Naive thymus-derived CD8-positive, alpha-beta T cell (primary cell): ENCODE data around the gene ZNF641. TPM values are rescaled to one million over a fixed set of nuclear protein-coding genes. Genes with fewer than 3 reads are reported as not detected.

ENCODE experiments used
- ATAC-seq, 2 donors: fragments of 150-1000 bp; cut with Tn5 transposase in 1 of 2; sonication (Bioruptor Pico), chemical (Tn5 transposase) in 1 of 2; 1 replicate in 1 of 2; 2 replicates in 1 of 2; pipeline ENCODE4 v1.10.0; 2021; ENCODE audit warnings: mild to moderate bottlenecking in 2 of 2, moderate library complexity in 2 of 2
- POLR2A ChIA-PET: fragments of 350-600 bp; sonication (Branson Sonifier 250); formaldehyde crosslinking; loops from one replicate; lab custom pipeline; 2021; ENCODE audit warnings: antibody characterized with exemption; lab: Charles Lee
- DNase-seq, 10 donors: peaks; one replicate each; pipeline versions ENCODE4 v3.0.0 to v3.0.0-alpha.2; 2020 to 2022
- H3K27ac Mint-ChIP-seq, 10 donors: one replicate each; pipeline ENCODE4 v1.8.0; 2020 to 2022; ENCODE audit warnings: mild to moderate bottlenecking in 10 of 10, mixed read lengths in 10 of 10, moderate library complexity in 4 of 10, inconsistent platforms in 1 of 10
- H3K27me3 Mint-ChIP-seq, 5 donors: one replicate each; pipeline ENCODE4 v1.8.0; 2021 to 2022; ENCODE audit warnings: mixed read lengths in 5 of 5
- H3K36me3 Mint-ChIP-seq, 3 donors: one replicate each; pipeline ENCODE4 v1.8.0; 2020 to 2022; ENCODE audit warnings: mixed read lengths in 3 of 3, mild to moderate bottlenecking in 2 of 3, inconsistent platforms in 1 of 3
- H3K4me1 Mint-ChIP-seq, 4 donors: one replicate each; pipeline ENCODE4 v1.8.0; 2021 to 2022; ENCODE audit warnings: mixed read lengths in 4 of 4
- H3K4me3 Mint-ChIP-seq, 10 donors: one replicate each; pipeline ENCODE4 v1.8.0; 2020 to 2022; ENCODE audit warnings: mild to moderate bottlenecking in 10 of 10, mixed read lengths in 10 of 10, moderate library complexity in 6 of 10, inconsistent platforms in 1 of 10
- H3K9me3 Mint-ChIP-seq, 9 donors: one replicate each; pipeline ENCODE4 v1.8.0; 2020 to 2022; ENCODE audit warnings: mixed read lengths in 9 of 9, mild to moderate bottlenecking in 3 of 9, inconsistent platforms in 1 of 9, moderate library complexity in 1 of 9
- polyA plus RNA-seq, 3 donors: library from polyadenylated mRNA; unstranded; fragments of 300-500 nt; fragmentation: Illumina TruSeq; gene quantifications; one replicate each; pipeline ENCODE4 v1.2.3, GENCODE V29; 2021
- total RNA-seq, 8 experiments: library from RNA in 2 of 8; stranded (reverse) in 2 of 8; gene quantifications; one replicate each; pipeline ENCODE4 v1.2.3 and lab custom pipeline; 2021 to 2026

The ZNF641 gene
- total and polyA plus RNA-seq, 5 experiments from 2014 or later, result 10.4 to 40.8 (median 15.8) TPM

DNA sequence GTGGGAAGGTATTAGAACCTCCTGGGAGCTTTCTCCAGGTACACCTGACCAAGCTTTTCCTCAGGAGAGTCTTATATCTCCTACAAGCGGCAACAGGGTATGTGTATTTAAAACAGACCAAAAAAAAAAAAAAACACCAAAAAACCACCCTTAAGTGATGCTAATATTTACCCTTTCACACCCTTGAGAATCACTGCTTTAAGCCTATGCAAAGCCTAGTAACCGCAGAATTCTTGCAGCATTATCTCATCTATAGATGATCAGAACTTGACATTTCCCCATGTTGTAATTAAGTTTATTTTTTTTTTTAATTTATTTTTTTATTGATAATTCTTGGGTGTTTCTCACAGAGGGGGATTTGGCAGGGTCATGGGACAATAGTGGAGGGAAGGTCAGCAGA, 19.3 kb downstream of the ZNF641 start:
- DNase-seq (no peak), ATAC-seq (no peak)
- Mint-ChIP-seq H3K27ac (no peak overlapping the region), H3K36me3 (no peaks in the 10 kb centered on the region), H3K4me3 (no peak overlapping the region), H3K4me1 (peaks cover 4 to 17% (median 14%) of the 10 kb centered on the region in 4 donors), H3K27me3 (peaks cover under 1 to 2% (median 1%) of the 10 kb centered on the region in 5 donors), H3K9me3 (peaks cover 0 to 2% (median 0%) of the 10 kb centered on the region in 9 donors)
- POLR2A ChIA-PET, result interaction anchor here (0.7 kb wide), 1 partner anchor 473 kb away, joined by 4 read pairs; no protein-coding TSS in a partner anchor

DNA sequence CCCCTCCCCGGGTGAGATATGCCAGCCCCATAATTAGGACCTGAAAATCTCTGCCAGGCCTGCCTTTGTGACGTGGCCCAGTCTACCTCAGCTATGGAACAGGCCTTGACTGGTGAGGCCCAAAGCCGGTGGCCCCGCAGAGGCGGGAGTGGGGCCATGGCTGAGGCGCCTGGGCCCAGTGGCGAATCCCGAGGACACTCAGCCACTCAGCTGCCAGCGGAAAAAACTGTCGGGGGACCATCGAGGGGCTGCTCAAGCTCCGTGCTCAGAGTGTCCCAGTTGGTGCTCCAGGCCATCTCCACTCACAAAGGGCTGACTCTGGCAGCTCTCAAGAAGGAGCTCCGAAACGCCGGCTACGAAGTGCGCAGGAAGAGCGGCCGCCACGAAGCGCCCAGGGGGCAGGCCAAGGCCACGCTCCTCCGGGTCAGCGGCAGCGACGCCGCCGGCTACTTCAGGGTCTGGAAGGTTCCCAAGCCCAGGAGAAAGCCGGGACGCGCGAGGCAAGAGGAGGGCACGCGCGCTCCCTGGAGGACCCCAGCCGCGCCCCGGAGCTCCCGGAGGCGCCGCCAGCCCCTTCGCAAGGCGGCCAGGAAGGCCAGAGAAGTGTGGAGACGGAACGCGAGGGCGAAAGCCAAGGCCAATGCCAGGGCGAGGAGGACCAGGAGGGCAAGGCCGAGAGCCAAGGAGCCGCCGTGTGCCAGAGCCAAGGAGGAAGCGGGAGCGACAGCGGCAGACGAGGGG, 21.4 kb downstream of the ZNF641 start:
- Mint-ChIP-seq H3K27ac (no peak overlapping the region), H3K27me3 (peaks cover 5 to 11% (median 7%) of the 10 kb centered on the region in 5 donors), H3K4me3 (no peak overlapping the region), H3K36me3 (peaks cover 0 to 4% (median 2%) of the 10 kb centered on the region in 3 donors), H3K4me1 (peaks cover 3 to 13% (median 7%) of the 10 kb centered on the region in 4 donors), H3K9me3 (peaks cover 0 to 5% (median 0%) of the 10 kb centered on the region in 9 donors)
- DNase-seq (no peak), ATAC-seq (no peak)
- POLR2A ChIA-PET, result no interaction called here

DNA sequence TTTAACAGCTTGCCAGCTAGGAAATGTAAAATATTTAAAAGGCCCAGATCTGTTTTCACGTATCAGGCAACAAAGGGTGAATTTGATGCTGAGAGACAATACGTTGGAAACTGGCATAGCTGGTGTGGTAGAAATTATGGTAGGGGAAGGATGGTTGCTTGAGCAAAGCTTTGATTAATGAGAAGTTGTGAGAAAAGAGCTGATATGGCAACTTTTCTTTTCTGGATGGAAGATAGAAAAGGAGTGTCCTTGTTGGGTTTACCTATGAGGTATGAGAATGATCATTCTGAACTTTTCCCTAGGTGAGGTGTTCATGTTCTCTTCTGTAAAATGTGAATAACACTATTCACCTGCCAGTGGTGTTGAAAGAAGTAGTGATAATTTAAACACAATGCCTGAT, 34.2 kb downstream of the ZNF641 start:
- H3K4me1 Mint-ChIP-seq, result peaks cover 0 to 1% (median 0%) of the 10 kb centered on the region in 4 donors
- H3K27ac Mint-ChIP-seq, result no peak overlapping the region
- no peak overlapping the region for H3K4me3 Mint-ChIP-seq
- no peaks in the 10 kb centered on the region for H3K27me3 Mint-ChIP-seq
- ATAC-seq, result no peak
- peaks cover 0 to 31% (median 17%) of the 10 kb centered on the region in 9 donors for H3K9me3 Mint-ChIP-seq
- DNase-seq, result no peak
- POLR2A ChIA-PET, result interaction anchor here (1.1 kb wide), 1 partner anchor 119 kb away, joined by 3 read pairs; no protein-coding TSS in a partner anchor
- H3K36me3 Mint-ChIP-seq, result peaks cover 0 to 19% (median 2%) of the 10 kb centered on the region in 3 donors

DNA sequence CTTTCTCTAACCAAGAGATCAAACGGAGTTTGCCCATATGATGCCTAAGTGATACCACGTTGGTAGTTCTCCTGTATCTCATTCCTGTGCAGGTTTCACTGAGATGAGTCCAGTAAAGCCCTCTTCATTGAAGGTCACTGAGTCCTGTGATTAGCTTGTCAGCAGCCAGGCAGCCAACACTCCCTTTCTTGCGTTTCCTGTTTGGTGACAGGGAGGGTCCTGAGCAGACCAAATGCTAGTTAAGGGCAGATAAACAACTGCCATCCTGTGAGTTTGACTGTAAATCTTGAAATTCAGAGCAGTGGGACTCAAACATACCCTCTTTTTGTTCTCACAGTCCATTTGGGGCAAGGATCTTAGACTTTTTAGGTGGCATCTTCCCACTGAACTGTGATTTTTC, 39.4 kb downstream of the ZNF641 start:
- POLR2A ChIA-PET, result no interaction called here
- H3K4me3 Mint-ChIP-seq, result no peak overlapping the region
- H3K27me3 Mint-ChIP-seq, result no peaks in the 10 kb centered on the region
- peaks cover 0 to 9% (median 0%) of the 10 kb centered on the region in 3 donors for H3K36me3 Mint-ChIP-seq
- peaks cover 0 to 9% (median 4%) of the 10 kb centered on the region in 9 donors for H3K9me3 Mint-ChIP-seq
- H3K4me1 Mint-ChIP-seq, result peaks cover 0 to 5% (median 1%) of the 10 kb centered on the region in 4 donors
- DNase-seq, result no peak
- H3K27ac Mint-ChIP-seq, result no peak overlapping the region
- ATAC-seq, result no peak

DNA sequence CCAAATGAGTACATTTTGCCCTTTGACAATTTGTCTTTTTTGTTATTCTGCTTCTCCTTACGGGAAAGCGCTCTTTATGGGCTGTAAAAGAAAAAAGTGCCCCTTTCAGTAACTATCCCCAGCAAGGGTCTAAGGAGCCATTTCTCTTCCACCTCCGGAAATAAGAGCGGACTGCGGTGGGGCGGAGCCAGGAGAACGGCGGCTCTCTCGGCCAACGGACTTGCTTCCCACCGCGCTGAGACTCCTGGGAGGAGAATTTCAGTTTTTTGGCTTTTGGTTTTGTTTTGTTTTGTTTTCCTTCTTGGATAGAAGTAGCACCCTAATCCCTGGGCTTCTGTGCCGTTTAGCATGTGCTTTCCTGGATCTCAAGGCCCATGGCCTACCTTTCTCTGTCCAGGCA, 43.5 kb downstream of the ZNF641 start:
- Mint-ChIP-seq H3K36me3 (no peaks in the 10 kb centered on the region), H3K4me1 (peaks cover 0 to 5% (median 1%) of the 10 kb centered on the region in 4 donors), H3K27ac (no peak overlapping the region), H3K9me3 (no peaks in the 10 kb centered on the region), H3K4me3 (no peak overlapping the region), H3K27me3 (no peaks in the 10 kb centered on the region)
- ATAC-seq (no peak), DNase-seq (no peak)
- POLR2A ChIA-PET, result no interaction called here

DNA sequence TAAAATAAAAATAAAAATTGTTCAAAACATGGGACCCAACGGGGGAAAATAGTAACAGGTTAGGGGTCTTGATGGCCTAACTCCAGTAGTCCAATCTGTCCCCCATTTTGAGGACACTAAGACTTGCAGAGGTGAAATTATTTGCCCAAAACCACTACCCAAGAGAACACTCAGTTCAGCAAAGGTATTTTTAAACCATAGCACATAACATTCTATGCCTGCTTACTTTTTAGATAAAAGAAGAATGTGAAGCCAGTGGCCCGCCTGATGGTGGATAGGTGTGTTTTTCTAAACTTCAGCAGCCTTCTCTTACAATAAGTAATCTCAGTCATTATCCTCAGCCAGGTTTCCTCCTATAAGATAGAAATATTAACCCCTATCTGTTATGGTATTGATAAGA, 45.5 kb downstream of the ZNF641 start:
- Mint-ChIP-seq H3K27ac (no peak overlapping the region), H3K4me1 (no peaks in the 10 kb centered on the region), H3K9me3 (no peaks in the 10 kb centered on the region), H3K27me3 (no peaks in the 10 kb centered on the region), H3K36me3 (no peaks in the 10 kb centered on the region), H3K4me3 (no peak overlapping the region)
- ATAC-seq (no peak), DNase-seq (no peak)
- POLR2A ChIA-PET, result no interaction called here

DNA sequence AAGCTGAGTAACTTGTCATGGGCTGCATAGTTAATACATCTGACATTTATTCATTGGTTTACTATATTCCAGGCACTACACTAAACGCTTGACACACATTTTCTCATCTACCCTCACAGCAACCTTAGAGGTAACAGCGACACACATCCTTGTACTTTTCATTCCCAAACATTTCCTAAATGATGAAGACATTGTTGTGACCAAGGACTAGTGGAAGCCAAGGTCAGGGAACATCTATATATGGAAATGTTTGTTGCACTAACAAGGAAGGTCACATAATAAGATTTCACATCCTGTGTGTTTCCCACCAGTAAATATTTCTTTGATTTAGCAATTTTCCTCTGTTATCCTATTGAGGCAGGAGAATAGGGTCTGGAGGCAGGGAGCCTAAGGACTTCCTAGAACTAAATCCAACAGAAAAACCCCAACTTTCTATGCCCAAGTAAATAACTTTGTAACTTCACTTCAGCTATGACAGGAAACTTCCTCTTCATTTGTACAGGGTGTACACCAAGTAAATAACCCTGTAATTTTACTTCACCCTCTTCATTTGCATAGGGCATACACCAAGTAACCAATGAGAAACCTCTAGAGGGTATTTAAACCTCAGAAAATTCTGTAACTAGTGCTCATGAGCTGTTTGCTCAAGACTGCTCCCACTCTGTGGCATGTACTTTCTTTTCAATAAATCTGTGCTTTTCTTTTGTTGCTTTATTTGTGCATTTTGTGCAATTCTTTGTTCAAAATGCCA, 48.4 kb downstream of the ZNF641 start:
- peaks cover 0 to under 1% (median 0%) of the 10 kb centered on the region in 5 donors for H3K27me3 Mint-ChIP-seq
- no peaks in the 10 kb centered on the region for H3K9me3 Mint-ChIP-seq
- no peak overlapping the region for H3K4me3 Mint-ChIP-seq
- no peaks in the 10 kb centered on the region for H3K36me3 Mint-ChIP-seq
- H3K27ac Mint-ChIP-seq, result no peak overlapping the region
- POLR2A ChIA-PET, result no interaction called here
- no peak for DNase-seq
- ATAC-seq, result no peak
- no peaks in the 10 kb centered on the region for H3K4me1 Mint-ChIP-seq

DNA sequence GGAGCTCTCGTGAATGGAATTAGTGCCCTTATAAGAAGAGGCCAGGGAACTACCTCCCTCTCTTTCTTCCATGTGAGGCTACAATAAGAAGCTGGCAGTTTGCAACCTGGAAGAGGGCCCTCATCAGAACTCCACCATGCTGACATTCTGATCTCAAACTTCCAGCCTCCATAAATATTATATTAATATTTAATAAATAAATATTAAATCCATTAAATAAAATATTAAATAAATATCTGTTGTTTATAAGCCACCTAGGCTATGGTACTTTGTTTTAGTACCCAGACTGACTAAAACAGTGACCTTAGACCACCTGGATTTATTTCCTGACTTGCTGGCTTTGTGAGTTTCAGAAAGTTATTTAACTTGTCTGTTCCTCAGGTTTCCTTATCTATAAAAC, 49.9 kb downstream of the ZNF641 start:
- DNase-seq (no peak), ATAC-seq (no peak)
- no peak overlapping the region for H3K4me3 Mint-ChIP-seq
- POLR2A ChIA-PET, result no interaction called here
- H3K4me1 Mint-ChIP-seq, result peaks cover 9 to 13% (median 10%) of the 10 kb centered on the region in 4 donors
- no peaks in the 10 kb centered on the region for H3K9me3 Mint-ChIP-seq
- no peak overlapping the region for H3K27ac Mint-ChIP-seq
- no peaks in the 10 kb centered on the region for H3K36me3 Mint-ChIP-seq
- H3K27me3 Mint-ChIP-seq, result peaks cover 0 to 9% (median 4%) of the 10 kb centered on the region in 5 donors

DNA sequence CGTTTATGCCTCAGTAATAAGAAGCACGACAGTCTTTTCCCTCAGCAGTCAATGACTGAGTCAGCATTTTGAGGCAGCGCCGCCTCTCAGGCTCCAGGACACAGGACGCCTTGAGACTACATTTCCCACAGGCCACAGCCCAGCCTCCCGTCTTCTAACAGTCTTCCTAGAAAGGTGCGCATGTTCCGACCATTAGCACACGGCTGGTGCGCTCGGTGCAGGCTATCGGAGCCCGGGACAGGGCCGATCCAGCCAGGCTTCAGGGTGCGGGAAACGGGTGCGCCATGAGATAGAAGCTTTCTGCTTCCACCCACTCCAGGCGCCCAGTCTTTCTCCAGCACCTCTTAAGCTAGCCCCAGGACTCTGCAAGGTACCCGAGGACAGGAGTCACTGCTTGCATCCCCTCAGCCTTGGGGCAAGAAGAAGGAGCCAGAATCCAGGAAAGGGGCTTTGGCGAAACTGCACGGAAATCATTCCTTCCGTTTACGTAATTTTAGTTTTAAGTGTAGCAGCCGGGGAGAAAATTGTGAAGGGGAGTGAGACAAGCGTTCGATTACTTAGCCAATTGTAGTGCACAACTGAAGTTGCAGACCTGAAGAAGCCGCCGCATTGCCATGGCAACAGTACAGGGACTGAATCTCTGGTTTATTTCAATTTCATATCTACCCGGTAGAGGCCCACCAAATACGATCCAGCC, 54.0 kb downstream of the ZNF641 start:
- DNase-seq (peak in 9 of 10 donors; percentile 11 to 72 (median 35)), ATAC-seq (peak; percentile 92 to 96)
- H3K9me3 Mint-ChIP-seq, result no peaks in the 10 kb centered on the region
- H3K27me3 Mint-ChIP-seq, result peaks cover 0 to 9% (median 4%) of the 10 kb centered on the region in 5 donors
- H3K36me3 Mint-ChIP-seq, result no peaks in the 10 kb centered on the region
- peak overlapping the region; percentile 81 to 95 (median 86) for H3K4me3 Mint-ChIP-seq
- POLR2A ChIA-PET, result interaction anchor here (1.0 kb wide), 1 partner anchor 114 kb away, joined by 3 read pairs; no protein-coding TSS in a partner anchor
- peaks cover 9 to 13% (median 10%) of the 10 kb centered on the region in 4 donors for H3K4me1 Mint-ChIP-seq
- H3K27ac Mint-ChIP-seq, result peak overlapping the region in 8 of 10 donors; percentile 2 to 85 (median 60)

DNA sequence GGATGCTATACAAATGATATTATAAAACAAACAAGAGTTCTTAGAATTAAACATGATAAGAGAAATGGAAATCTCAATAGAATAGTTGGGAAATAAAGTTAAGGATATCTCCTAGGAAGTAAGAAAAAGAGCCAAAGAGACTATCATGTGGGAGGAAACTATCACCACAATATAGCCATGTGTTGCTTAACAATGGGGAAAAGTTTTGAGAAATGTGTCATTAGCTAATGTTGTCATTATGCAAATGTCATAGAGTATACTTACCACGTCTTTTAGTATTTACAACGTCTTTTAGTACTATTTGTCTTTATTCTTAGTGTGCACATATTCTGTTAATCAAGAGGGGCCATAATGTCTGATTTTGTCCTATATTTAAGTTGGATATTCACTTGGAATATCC, 58.7 kb downstream of the ZNF641 start:
- Mint-ChIP-seq H3K4me3 (no peak overlapping the region), H3K27ac (no peak overlapping the region), H3K27me3 (peaks cover 0 to 11% (median 4%) of the 10 kb centered on the region in 5 donors), H3K36me3 (no peaks in the 10 kb centered on the region), H3K4me1 (peaks cover 9 to 11% (median 10%) of the 10 kb centered on the region in 4 donors), H3K9me3 (no peaks in the 10 kb centered on the region)
- no peak for DNase-seq
- ATAC-seq, result no peak
- POLR2A ChIA-PET, result no interaction called here

DNA sequence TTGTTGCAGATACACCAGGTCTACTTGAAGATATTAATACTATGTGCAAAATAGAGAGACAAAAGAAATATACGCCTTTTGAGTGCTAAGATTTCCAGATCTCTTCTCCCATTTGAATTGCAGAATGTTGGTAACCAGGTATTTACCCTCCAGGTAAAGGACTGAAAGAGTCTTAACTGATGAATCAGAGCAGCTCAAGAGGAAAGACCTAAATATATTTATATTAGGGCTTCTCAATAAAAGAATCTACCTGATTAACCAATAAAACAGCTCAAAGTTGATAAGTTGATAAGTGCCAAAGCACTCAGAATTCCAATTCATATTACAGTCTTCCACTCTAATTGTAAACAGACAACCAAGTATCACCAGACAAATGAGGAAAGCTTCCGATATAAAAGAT, 59.2 kb downstream of the ZNF641 start:
- DNase-seq (no peak), ATAC-seq (no peak)
- H3K4me1 Mint-ChIP-seq, result peaks cover 4 to 11% (median 8%) of the 10 kb centered on the region in 4 donors
- peaks cover 0 to 8% (median 2%) of the 10 kb centered on the region in 5 donors for H3K27me3 Mint-ChIP-seq
- no peak overlapping the region for H3K4me3 Mint-ChIP-seq
- H3K27ac Mint-ChIP-seq, result no peak overlapping the region
- POLR2A ChIA-PET, result no interaction called here
- H3K9me3 Mint-ChIP-seq, result no peaks in the 10 kb centered on the region
- no peaks in the 10 kb centered on the region for H3K36me3 Mint-ChIP-seq
